Limb (tissue), 2 donors: ENCODE results near the gene ENTPD7.

Source experiments
- DNase-seq, 2 donors: peaks; one replicate each; pipeline ENCODE4 v3.0.0-alpha.2; 2016; ENCODE audit errors: extremely low spot score in 2 of 2

ENTPD7 gene

DNA sequence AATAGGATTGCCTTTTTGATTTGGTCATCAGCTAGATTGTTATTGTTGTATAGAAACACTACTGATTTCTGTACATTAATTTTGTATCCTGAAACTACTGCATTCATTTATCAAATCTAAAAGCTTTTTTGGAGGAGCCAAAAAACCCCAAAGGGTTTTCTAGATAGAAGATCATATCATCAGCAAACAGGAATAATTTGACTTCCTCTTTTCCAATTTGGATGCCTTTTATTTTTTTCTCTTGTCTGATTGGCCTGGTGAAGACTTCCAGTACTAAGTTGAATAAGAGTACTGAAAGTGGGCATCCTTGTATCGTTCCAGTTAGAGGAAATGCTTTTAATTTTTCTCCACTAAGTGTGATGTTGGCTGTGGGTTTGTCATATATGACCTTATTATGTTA, 10.6 kb upstream of the ENTPD7 start:
- no peak for DNase-seq

- DNase-seq: no peak
These were observed 6.4 kb upstream of the ENTPD7 start for GRCh38 chr10:99652800-99653390.

DNA sequence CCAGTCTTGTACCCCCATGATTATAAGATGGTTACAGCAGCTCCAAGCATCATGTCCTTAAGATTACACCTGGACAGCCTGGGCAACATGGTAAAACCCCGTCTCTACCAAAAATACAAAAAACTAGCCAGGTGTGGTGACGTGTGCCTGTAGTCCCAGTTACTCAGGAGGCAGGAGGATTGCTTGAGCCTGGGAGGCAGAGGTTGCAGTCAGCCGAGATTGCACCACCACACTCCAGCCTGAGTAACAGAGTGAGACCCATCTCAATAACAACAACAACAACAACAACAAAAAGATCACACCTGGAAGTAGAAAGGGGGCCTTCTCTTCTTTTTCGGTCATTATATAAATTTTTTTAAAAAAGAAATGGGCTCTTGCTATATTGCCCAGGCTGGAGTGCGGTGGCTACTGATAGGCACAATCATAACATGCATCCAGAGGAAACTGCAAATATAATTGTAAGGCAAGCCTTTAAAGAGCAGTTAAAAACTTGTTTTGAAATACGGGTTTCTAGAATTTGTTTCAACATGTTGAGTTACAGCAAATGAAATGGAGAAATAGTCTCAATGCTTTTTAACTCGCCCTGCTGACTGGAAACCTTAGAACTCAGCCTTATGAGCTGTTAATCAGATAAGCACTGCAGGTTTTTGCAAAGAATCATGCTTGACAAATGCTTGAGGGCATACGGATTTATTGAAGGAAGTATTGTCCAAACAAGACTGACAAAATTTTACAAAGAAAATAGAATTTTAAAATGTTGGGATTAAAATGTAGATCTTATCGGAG, 4.7 kb upstream of the ENTPD7 start:
- no peak for DNase-seq

DNA sequence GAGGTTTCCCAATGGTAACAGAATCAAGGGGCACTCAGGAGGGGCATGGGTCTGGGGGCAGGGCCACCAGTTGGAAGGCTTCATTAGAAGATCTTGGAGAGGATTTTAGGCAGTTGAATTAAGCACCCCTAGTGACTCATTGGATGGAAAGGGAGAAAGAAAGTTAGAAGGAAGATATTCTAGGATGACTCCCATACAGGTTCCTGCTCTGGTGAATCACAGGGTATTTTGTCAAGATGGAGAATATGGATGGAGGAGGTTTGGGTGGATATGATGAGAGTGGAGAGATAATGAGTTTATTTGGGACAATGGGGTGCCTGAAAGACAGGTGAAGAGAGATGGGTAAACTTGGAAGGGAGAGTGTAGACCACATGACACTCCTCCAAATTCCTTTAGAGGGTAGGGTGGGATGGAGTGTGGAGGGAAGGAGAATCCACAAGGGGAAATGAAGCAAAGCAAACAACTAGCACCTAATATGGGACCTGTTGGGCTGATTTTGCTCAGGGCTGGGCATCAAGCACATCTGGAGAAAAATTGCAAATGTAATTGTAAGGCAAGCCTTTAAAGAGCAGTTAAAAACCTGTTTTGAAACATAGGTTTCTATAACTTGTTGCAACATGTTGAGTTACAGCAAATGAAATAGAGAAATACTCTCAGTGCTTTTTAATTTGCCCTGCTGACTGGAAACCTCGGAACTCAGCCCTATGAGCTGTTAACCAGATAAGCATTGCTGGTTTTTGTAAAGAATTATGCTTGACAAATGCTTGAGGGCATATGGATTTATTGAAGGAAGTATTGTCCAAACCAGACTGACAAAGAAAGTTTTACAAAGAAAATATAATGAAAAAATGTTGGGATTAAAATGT, 2.9 kb upstream of the ENTPD7 start:
- no peak for DNase-seq

GRCh38 chr10:99658622-99659030, 683 bp upstream of the ENTPD7 start:
- DNase-seq: peak in 1 of 2 donors; percentile 48

GRCh38 chr10:99659868-99660366, 608 bp downstream of the ENTPD7 start:
- no peak for DNase-seq

DNA sequence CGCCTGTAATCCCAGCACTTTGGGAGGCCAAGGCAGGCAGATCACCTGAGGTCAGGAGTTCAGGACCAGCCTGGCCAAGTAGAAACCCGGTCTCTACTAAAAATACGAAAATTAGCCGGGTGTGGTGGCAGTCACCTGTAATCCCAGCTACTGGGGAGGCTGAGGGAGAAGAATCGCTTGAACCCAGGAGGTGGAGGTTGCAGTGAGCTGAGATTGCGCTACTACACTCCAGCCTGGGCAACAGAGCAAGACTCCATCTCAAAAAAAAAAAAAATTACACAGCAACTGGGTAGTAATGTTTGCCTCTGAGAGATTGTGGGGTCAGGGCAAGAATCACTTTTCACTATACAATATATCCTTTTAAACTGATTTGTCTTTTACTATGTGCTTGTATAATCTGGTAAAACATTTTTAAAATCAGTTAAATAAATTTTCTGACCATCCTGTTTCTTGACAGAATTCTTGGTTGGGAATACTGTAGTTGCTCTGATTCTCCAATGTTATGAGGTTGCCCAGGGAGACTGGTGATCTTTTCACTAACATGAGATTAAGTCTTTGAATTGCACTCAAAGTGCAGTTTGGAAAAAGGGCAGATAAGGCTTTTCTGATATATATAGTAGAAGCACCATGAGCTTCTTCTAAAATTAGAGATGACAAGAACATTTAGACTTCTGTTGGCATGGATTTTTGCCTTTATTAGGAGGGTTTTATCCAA, 1.5 kb downstream of the ENTPD7 start:
- DNase-seq: no peak

GRCh38 chr10:99661377-99661763, 2.1 kb downstream of the ENTPD7 start:
- DNase-seq: no peak

DNA sequence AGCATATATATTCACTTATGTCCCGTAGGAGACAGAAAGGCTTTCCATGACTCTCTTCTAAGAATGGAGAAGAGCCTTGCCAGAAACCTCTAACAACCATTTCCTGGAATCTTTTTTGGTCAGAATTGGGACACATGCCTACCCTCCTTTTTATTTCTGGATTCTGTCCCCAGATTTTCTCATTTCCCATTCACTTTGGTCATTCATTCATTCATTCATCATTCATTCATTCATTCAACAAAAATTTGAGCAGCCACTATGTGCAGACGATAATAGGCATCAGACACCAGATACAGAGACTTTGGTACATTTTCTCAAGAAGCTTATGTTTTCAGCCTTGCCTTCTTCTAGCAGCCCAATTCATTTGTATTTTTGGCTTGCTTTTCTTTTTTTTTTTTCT, 6.0 kb downstream of the ENTPD7 start:
- no peak for DNase-seq

GRCh38 chr10:99667108-99667751, 7.9 kb downstream of the ENTPD7 start:
- DNase-seq: no peak

DNA sequence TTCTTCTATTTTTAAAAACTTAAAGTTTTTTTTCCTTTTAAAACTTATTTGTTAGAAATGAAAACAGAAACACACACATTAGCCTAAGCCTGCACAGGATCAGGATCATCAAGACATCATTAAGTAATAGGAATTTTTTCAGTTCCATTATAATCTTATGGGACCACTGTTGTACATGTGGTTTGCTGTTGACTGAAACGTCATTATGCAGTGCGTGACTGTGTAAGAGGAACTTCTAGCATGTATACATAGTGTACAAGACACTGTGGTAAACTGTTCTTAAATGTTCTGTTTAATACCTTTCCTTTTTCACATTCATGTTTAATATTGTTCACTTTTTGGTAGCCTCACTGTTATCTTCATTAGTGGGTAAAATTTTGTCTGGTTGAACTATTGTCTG, 12.1 kb downstream of the ENTPD7 start:
- DNase-seq: no peak

- DNase-seq: no peak
These were observed 13.6 kb downstream of the ENTPD7 start for GRCh38 chr10:99672884-99673283.

GRCh38 chr10:99673492-99673891, 14.2 kb downstream of the ENTPD7 start:
- DNase-seq: no peak

- DNase-seq: no peak
These were observed 15.5 kb downstream of the ENTPD7 start for GRCh38 chr10:99674762-99675161.

DNA sequence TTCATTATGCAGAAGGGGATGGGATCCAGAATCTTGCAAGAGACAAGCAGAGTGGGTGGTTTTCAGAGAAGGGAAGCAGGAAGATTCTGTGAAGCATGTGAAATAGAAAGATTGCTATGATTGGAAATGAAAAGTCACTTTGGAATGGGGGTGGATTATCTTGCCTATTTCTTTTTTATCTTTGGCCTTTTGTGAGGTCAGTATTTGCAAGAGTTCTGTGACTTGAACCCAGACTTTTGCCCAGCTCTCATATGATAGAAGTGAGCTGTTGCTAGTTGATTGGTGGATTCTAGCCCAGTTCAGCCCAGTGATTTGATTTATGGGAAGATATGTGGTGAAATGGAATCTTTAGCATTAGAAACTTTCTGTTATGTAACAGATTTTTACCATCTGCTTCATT, 17.1 kb downstream of the ENTPD7 start:
- DNase-seq: no peak

DNA sequence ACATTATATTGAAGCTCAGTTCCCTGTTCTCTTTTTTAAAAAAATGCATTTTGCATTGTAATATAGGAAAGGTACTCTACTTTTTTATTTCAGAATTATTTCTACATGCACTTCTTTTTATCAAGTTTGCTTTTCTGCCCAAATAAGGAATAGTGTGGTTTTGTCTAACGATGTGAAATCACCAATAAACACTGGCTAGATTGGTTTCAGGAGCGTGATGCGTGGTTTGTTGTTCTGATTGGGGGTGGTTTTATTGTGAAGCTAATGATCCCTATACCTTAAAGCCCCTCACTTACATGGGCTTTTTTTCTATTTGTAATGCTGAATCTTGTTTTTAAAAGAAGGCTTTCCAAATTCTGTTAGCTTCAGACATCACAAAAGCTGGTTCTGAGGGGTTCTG, 17.6 kb downstream of the ENTPD7 start:
- DNase-seq: no peak

- no peak for DNase-seq
These were observed 19.6 kb downstream of the ENTPD7 start for GRCh38 chr10:99678921-99679320.

DNA sequence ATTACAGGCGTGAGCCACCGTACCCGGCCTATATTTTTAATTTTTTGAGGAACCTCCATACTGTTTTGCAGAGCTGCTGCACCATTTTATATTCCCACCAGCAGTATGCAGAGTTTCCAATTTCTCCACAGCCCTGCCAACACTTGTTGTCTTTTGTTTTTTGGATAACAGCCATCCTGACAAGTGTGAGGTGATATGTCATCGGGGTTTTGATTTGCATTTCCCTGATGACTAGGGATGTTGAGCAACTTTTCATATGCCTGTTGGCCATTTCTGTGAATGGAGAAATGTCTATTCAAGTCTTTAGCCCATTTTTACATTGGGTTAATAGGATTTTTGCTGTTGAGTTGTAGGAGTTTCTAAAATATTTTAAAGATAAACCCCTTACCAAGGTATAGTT, 22.2 kb downstream of the ENTPD7 start:
- no peak for DNase-seq

DNA sequence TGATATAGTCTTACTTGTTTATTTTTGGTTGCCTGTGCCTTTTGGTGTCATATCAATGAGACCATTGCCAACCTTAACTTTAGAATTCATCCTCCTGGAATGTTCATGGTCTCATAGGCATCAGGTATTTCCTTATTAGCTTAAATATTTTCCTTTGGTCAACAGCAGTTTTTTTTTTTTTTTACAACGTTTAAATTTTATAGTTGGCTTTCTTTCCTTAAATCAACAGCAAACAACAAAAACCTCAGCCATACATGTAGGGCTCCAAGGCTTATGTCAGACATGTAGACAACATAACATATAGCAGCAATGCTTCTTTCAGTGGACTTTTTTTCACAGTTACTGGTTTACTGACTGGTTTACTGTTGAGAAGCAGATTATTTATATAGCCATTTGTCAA, 22.7 kb downstream of the ENTPD7 start:
- DNase-seq: no peak

- no peak for DNase-seq
These were observed 23.4 kb downstream of the ENTPD7 start for GRCh38 chr10:99682752-99683151.

DNA sequence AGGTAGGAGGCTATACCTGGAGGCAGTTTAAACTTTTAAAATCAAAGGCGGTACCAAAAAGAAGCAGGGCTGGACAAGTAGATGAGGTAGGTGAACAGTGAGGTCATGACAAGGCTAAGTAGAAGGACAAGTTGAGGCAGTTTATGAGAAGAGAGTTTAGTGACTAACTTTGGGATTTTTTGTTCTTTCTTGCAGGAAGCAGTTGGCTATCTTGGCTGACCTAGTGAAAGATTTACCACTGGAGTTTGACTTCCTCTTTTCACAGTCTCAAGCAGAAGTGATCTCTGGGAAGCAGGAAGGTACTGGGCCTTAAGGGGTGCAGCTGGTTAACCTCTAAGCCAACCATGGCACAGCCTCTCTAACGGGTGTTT, 26.3 kb downstream of the ENTPD7 start:
- DNase-seq: no peak
